ENCODE results near the gene SLC38A3. TPM values are rescaled to one million over a fixed set of nuclear protein-coding genes. Genes with fewer than 3 reads are reported as not detected.

The SLC38A3 gene
- total and polyA plus RNA-seq, 9 of the 15 experiments (the other 6 are each of a cell fraction or from before 2014, with no cell fraction given), result 0.09 to 0.38 (median 0.16) TPM; not detected in 6

DNA sequence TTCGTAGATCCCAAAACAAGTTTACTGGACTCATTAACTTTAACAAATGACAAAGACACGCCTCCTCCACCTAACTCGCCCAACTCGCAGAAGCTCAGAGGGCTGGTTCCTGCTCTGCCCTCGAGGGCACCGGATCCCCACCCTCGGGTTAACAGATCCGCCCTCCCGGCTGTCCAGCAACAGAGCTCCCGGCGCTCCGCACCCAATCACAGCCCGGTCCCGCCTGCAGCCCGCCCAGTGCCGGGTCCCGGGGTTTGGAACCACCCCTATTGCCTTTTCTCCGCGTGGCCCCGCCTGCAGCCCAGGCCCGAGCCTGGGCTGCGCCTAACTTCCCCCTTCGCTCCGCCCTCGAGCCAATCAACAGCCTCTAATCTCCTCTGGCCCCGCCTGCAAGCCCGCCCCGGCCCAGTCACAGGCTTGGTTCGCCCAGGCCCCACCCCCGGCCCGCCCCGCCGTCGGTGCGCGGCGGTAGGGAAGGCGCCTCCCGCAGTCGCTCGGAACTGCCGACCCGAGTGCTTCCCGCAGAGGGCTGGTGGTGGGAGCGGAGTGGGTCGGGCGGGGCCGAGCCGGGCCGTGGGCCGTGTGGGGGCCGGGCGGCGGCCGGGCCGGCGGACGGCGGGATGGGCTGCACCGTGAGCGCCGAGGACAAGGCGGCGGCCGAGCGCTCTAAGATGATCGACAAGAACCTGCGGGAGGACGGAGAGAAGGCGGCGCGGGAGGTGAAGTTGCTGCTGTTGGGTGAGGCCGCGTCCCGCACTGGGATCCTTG is 30.8 kb downstream of the SLC38A3 start, which contains the start of gene GNAI2 (continued):
- TF ChIP-seq MCM5 (IDR thresholded peaks at IDR 0.05; ENCODE audit: low read depth), result no peak
- TF ChIP-seq CTBP1 (IDR thresholded peaks at IDR 0.05; ENCODE audit: borderline replicate concordance), result peak; percentile 43; the same call in 1 of the 2 replicates
- TF ChIP-seq, protein P1, sequence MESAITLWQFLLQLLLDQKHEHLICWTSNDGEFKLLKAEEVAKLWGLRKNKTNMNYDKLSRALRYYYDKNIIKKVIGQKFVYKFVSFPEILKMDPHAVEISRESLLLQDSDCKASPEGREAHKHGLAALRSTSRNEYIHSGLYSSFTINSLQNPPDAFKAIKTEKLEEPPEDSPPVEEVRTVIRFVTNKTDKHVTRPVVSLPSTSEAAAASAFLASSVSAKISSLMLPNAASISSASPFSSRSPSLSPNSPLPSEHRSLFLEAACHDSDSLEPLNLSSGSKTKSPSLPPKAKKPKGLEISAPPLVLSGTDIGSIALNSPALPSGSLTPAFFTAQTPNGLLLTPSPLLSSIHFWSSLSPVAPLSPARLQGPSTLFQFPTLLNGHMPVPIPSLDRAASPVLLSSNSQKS (CRISPR knock-in tag; IDR thresholded peaks at IDR 0.05), result no peak
- TF ChIP-seq KLF6 (CRISPR knock-in tag; IDR thresholded peaks at IDR 0.05; ENCODE audit: borderline replicate concordance), result no peak
- no peak for TF ChIP-seq NCOA2 (IDR thresholded peaks at IDR 0.05; ENCODE audit: partially characterized antibody in 2 of 2)
- no peak for TF ChIP-seq MCM7 (IDR thresholded peaks at IDR 0.05)
- TF ChIP-seq TAF1 (IDR thresholded peaks at IDR 0.05; ENCODE audit: control insufficient read depth, extremely low read depth, insufficient read depth, low read length, severe bottlenecking), result peak; percentile 91
- TF ChIP-seq PML (IDR thresholded peaks at IDR 0.05; ENCODE audit: low read length), result no peak
- peak; percentile 38 for TF ChIP-seq CXXC5 (CRISPR knock-in tag; IDR thresholded peaks at IDR 0.05)
- TF ChIP-seq PRMT5 (CRISPR knock-in tag; IDR thresholded peaks at IDR 0.05), result no peak
- TF ChIP-seq HOMEZ (CRISPR knock-in tag; IDR thresholded peaks at IDR 0.05), result no peak
- TF ChIP-seq PTRF (tag; IDR thresholded peaks at IDR 0.05), result no peak
- peak; percentile 29 for TF ChIP-seq NFYB (IDR thresholded peaks at IDR 0.05; ENCODE audit: extremely low read depth, insufficient read length)
- TF ChIP-seq ZBTB8A (IDR thresholded peaks at IDR 0.05; ENCODE audit: partially characterized antibody), result no peak
- TF ChIP-seq FOXA3 (CRISPR knock-in tag; conservative IDR thresholded peaks at IDR 0.05 in 1 of 2, IDR thresholded peaks at IDR 0.05 in 1 of 2), result no peak
- no peak for TF ChIP-seq CHD4 (IDR thresholded peaks at IDR 0.05; ENCODE audit: insufficient read depth, insufficient replicate concordance, low read depth, low read length, poor library complexity, severe bottlenecking)
- TF ChIP-seq, protein P2, sequence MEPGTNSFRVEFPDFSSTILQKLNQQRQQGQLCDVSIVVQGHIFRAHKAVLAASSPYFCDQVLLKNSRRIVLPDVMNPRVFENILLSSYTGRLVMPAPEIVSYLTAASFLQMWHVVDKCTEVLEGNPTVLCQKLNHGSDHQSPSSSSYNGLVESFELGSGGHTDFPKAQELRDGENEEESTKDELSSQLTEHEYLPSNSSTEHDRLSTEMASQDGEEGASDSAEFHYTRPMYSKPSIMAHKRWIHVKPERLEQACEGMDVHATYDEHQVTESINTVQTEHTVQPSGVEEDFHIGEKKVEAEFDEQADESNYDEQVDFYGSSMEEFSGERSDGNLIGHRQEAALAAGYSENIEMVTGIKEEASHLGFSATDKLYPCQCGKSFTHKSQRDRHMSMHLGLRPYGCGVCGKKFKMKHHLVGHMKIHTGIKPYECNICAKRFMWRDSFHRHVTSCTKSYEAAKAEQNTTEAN (CRISPR knock-in tag; IDR thresholded peaks at IDR 0.05), result no peak
- TF ChIP-seq GTF2E2 (tag; IDR thresholded peaks at IDR 0.05), result no peak
- no peak for TF ChIP-seq EP400 (IDR thresholded peaks at IDR 0.05)
- TF ChIP-seq SETDB1 (IDR thresholded peaks at IDR 0.05; ENCODE audit: low read length), result no peak
- no peak for TF ChIP-seq ZFP91 (CRISPR knock-in tag; IDR thresholded peaks at IDR 0.05)
- TF ChIP-seq ZFP30 (CRISPR knock-in tag; IDR thresholded peaks at IDR 0.05; ENCODE audit: borderline replicate concordance), result no peak

All from K562 (cell line).